Pons (tissue), 1 donor: ENCODE data around the gene YPEL3.

Experiments used
- DNase-seq: peaks from one replicate; pipeline ENCODE4 v3.0.0-alpha.2; 2016; ENCODE audit warnings: low spot score

YPEL3 gene

DNA sequence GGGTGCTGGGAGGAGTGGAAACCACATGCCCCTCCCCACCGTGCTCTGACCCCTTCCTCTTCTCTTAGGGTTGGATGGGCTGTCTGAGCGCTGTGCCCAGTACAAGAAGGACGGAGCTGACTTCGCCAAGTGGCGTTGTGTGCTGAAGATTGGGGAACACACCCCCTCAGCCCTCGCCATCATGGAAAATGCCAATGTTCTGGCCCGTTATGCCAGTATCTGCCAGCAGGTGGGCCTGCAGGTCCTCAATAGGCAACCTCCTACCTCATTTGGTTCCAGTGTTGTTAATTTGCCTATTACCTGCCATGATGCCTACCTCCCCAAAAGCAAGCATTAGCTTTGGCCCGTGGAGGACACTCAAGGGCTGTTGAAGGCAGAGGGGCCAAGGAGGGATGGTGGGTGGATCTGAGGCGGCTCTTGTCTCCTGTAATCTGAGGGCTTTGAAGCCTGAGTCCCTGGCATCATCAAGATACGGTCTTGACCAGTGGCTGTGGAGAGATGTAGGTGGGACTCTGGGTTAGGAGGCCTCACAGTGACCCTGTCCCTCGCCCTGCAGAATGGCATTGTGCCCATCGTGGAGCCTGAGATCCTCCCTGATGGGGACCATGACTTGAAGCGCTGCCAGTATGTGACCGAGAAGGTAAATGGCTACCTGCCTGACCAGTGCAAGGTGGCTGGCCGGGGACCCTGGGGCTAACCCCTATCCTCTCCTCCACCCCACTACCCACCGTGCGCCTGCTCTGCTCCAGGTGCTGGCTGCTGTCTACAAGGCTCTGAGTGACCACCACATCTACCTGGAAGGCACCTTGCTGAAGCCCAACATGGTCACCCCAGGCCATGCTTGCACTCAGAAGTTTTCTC is 27.0 kb downstream of the YPEL3 start:
- no peak for DNase-seq

DNA sequence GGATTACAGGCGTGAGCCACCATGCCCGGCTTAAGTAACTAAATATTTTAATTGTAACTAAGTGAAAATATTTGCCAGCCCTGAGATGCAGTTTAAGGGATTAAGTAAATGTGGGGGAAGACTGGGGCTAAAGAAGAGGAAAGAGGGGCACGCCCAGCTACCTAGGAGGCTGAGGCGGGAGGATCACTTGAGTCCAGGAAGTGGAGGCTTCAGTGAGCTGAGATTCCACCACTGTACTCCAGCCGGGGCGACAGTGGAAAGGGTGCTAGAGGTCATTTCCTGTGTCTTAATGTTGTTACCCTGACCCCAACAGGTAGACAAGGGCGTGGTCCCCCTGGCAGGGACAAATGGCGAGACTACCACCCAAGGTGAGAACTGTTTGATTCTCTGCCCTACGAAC is 27.7 kb downstream of the YPEL3 start:
- no peak for DNase-seq

GRCh38 chr16:30067584-30067916 is 28.5 kb downstream of the YPEL3 start:
- no peak for DNase-seq

- no peak for DNase-seq
Observed at GRCh38 chr16:30066761-30067583, 29.0 kb downstream of the YPEL3 start.

GRCh38 chr16:30065943-30066760 is 29.9 kb downstream of the YPEL3 start:
- no peak for DNase-seq

- peak; percentile 97 for DNase-seq
Observed at GRCh38 chr16:30065102-30065942, 30.7 kb downstream of the YPEL3 start, which contains the start of gene ALDOA. ALDOA (plus strand) TSS chr16:30065760; CDS start chr16:30066898, 1,138 bp downstream.

DNA sequence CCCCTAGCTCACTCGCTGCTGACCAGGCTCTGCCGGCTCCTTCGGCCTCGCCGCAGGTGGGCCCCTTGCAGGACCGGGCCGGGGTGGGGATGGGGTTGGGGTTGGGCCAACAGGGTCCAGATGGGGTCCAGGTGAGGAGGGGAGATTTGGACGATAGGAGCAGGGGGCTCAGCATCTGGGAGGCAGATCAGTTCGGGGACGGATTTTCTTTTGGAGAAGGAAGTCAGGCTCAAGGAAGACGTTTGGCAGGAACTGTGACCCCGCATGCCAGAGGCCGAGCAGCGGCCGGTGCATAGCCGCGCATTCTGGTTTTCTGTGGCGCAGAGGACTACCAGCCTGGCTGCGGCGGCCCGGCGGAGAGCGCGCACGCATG is 31.3 kb downstream of the YPEL3 start:
- DNase-seq: no peak

DNA sequence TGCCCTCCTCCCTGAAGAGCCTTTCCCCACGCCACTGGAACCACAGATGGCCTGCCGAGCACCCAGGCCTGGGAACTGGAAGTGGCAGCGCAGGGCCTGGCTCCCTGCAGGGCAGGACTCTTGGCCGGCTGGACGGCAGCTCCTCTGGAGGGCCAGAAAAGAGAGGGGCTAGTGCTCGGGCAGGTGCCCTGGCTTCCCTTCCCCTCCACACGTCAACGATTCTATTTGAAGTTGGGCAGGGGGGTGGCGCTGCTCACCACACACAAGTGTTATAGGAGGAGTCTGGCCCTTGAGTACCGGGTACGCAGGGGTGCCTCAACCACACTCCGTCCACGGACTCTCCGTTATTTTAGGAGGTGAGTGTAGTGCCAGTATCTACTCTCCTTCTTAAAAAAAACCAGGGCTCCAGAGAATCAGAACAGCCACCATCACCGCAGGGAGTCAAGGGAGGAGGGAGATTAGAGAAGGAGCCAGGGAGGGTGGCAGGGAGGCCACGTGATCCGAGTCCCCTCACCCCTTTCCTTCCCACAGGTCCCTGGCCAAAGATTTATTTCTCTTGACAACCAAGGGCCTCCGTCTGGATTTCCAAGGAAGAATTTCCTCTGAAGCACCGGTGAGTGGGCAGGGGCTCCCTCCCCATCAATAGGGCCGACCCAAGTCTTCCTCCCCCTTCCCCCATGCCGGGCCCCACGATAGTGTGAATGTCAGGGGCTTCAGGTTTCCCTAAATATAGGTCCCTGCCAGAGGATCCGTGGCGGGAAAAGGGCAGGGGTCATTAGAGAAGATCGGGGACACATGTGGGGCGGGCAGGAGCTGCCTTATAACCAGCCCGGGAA is 31.9 kb downstream of the YPEL3 start:
- DNase-seq: peak; percentile 89

- DNase-seq: no peak
Observed at GRCh38 chr16:30063278-30063892, 32.6 kb downstream of the YPEL3 start.

GRCh38 chr16:30060836-30061554 is 35.0 kb downstream of the YPEL3 start:
- no peak for DNase-seq

- no peak for DNase-seq
Observed at GRCh38 chr16:30060346-30060745, 35.7 kb downstream of the YPEL3 start.

- DNase-seq: no peak
Observed at GRCh38 chr16:30054959-30055553, 41.0 kb downstream of the YPEL3 start.

DNA sequence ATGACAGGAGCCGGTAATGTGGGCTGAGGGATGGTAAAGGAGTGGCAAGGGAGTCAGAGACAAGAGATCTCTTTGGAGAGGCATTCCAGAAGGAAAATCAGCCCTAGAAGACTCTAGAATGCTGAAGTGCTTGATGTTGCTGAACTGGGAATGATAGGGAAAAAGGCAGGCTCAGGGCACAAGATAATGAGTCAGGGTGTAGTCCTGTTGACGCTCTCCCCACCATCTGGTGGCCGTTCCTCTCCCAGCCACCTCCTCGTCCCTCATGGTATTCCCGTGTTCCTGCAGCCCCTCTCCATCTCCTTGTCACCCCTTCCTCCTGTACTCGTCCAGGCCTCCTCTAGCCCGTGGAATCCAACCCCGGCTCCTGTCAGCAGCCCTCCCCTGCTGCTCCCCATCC is 41.6 kb downstream of the YPEL3 start:
- no peak for DNase-seq

DNA sequence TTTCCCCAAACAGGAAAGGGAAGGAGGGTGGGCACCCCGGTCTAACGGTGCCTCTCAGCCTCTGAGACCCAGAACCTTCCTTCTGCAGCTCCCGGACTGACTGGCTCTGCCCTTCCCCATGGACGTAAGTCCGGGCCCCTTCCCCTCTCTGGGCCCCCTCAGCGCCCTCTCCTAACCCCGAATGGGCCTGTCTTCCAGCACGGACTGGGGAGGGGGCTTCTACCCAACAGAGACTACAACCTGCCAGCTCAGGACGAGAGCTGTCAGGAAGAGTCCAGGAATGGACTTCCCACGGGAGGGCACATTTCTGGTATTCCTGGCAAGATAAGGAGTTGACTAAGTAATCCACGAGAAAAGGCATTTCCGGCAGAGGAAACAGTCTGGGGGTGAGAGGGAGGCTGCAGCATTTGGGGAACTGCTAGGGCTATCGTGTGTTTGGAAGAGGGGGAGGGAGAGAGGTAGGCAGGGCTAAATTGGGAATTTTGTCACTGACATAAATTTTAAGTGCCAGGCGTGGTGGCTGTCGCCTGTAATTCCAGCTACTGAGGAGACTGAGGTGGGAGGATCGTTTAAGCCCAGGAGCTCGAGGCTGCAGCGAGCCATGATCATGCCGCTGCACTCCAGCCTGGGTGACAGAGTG is 42.5 kb downstream of the YPEL3 start:
- DNase-seq: no peak

DNA sequence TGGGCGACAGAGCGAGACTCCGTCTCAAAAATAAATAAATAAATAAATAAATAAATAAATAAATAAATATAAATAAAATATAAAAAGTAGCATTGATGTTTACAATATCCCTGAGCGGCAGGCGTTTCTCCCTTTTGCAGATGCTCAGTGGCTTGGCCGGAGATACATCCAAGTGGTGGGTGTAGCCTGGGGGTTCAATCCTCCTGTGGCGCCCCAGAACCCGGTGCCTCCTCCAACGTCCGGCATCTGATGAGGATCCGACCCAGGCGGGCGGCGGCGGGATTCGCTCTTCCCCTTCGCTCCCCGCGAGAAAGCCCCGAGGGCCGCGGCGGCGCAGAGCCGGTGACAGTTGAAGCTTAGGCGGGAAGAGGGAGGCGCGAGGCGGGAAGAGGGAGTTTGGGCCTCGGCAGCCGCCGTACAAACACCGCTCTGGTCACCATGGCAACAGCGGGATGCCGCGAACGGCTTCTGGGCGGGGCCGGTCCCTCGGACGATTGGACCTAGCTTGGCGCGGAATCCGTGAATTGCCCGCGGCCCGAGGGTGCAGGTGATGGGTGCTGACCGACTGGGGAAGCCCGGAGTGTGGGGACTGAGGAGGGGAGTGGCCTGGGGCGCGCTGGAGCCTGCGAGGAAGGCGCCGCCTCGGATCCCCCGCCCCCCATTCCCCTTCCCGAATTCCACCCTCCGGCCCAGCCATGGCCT is 43.2 kb downstream of the YPEL3 start:
- peak; percentile 54 for DNase-seq

DNA sequence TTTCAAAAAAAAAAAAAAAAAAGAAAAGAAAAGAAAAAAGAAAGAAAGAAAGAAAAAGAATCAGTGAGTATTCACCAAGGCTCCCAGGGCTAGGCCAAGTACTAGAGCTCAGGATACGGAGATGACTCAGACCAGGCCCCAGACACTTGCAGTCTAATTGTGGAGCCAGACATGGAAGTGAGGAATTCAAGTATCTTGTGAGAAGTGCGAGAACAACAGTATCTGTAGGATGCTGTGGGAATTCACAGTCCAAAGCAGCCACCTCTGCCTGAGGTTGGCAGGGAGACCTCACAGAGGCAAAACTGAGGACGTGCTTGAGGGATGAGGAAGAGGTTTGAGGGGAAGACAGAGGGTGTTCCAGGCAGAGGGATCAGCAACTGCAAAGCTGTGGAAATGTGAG is 44.5 kb downstream of the YPEL3 start:
- no peak for DNase-seq

- peak; percentile 58 for DNase-seq
Observed at GRCh38 chr16:30049871-30050270, 46.1 kb downstream of the YPEL3 start.

DNA sequence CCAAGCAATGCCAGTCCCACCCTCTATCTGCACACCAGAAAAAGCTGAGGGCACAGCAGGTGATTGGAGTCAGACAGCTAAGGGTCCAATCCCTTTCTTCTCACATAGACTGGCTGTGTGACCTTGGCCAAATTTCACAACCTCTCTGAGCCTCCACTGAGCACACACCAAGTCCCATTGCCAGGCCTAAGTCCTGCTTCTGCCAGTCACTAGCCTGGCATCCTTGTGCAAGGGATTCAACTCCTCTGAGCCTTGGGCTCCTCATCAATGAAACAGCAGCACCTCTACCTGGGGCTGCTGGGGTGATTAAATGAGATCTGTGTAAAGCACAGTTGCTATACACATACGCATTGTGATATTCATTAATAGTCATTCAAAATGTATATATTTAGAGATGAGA is 49.4 kb downstream of the YPEL3 start:
- DNase-seq: no peak
